SK-MEL-5 (cell line): ENCODE measurements around the gene CASS4. TPM values are rescaled to one million over a fixed set of nuclear protein-coding genes. Genes with fewer than 3 reads are reported as not detected.

ENCODE experiments used
- DNase-seq: peaks from one replicate; pipeline ENCODE4 v3.0.0-alpha.2; 2016; ENCODE audit warnings: low read depth, low spot score
- in situ Hi-C: cut with HindIII; loops from 2 replicates; pipeline ENCODE4 v1.10.0; 2016; ENCODE audit warnings: low sequenced_read_pairs, high pct_unique_total_duplicates, low pct_unique_long_range_greater_than_20kb
- small RNA-seq, 2 experiments: library from RNA; depleted of rRNA; stranded (forward); fragments of <200 nt; gene quantifications; one replicate each; pipeline ENCODE3, GENCODE V24; 2014
- total RNA-seq: library from RNA; depleted of rRNA; stranded (reverse); fragments of >200 nt; shearing (Covaris generic); gene quantifications from 2 replicates; pipeline ENCODE4 v1.2.3, GENCODE V29; 2014; rRNA removed

Gene CASS4
- total RNA-seq, 1 experiment from 2014 or later = not detected

DNA sequence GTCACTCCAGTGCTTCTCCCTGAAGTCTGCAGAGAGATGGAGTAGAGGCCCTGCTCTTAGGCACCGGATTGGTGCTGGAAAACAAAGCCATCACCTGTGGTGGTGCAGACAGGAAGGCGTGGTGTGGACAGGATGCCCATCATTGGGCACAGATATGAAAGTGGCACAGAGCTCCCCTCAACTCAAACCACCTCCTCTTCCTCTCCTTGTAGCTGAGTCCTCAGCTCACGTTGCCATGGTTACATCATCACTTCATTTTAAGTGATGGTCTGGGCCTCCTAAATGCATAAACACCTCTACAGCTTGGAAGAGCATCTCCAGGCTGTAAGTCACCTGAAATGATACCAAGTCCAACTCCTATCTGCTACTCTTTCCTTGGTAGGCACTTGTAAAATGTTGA, 48.4 kb downstream of the CASS4 start:
- DNase-seq = no peak
- in situ Hi-C loops = no loop called here

DNA sequence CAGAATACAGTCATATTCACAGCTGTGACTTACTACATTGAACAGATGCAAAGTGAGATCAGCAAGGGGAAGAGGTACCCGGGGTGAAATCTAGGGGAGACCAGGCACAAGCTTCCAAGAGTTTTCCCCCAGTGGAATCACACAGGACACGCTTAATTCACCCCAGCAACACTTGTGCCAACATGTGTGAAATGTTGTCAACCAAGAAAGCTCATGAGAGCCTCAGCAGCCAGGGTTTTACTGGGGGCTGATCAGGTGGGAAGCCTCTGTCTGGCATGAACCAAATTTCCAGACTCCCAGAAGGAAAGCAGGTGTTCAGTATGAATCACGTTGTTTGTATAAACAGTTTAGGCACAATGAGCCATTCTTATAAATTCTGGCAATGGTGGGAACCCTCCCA, 49.5 kb downstream of the CASS4 start:
- no peak for DNase-seq
- in situ Hi-C loops = no loop called here

DNA sequence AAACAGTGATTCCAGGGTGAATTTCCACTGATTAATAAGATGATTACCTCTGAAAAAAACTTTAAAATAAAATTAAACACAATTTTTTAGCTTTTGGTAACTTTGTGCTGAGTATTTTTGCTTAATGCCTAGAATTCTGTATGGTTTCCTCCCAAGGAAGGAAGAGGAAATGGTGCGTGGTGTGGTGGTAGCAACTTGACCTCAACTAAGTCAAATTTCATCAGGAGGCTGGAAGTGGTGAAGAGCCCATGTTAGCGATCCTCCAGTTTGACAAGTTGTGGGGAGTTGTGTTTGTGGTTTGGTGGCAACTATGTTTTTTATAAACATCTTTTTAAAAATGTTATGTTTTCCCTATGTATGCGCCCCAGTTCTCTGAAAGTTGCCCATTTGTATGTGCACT, 51.4 kb downstream of the CASS4 start:
- no peak for DNase-seq
- in situ Hi-C loops = no loop called here

DNA sequence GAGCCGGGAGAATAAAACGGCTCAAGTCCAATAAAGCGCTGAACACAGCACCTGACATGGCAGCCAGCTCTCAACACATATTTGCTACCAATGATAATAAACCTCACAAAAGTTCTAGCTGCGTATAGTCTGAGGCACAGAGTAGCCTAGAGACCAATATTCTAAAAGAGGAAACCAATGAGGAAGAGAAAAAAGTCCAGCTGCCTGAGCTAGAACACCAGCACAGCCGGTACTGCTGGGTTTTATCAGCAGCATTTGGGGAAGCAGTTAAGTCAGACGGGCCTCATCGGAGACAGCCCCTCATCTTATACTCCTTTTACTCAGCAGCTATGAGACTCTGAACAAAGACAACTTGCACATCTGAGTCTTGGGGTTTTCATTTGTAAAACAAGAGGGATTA, 53.9 kb downstream of the CASS4 start:
- DNase-seq = no peak
- in situ Hi-C loops = no loop called here

DNA sequence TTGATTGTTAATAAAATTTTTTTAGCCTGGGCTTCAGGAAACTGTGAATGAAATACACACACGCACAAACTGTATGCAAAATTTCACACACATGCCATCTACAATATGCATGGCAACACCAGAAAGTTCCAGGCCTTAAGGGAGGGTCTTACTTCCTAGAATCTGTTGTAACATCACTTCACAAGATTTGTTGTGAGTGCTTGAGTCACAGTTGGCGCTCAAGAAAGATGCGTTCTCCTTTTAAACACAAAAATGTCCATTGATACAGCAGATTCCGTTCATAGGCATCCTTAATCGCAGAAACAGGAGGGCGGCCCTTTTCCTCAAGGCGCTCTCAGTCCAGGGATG, 55.9 kb downstream of the CASS4 start:
- no peak for DNase-seq
- in situ Hi-C loops = no loop called here

DNA sequence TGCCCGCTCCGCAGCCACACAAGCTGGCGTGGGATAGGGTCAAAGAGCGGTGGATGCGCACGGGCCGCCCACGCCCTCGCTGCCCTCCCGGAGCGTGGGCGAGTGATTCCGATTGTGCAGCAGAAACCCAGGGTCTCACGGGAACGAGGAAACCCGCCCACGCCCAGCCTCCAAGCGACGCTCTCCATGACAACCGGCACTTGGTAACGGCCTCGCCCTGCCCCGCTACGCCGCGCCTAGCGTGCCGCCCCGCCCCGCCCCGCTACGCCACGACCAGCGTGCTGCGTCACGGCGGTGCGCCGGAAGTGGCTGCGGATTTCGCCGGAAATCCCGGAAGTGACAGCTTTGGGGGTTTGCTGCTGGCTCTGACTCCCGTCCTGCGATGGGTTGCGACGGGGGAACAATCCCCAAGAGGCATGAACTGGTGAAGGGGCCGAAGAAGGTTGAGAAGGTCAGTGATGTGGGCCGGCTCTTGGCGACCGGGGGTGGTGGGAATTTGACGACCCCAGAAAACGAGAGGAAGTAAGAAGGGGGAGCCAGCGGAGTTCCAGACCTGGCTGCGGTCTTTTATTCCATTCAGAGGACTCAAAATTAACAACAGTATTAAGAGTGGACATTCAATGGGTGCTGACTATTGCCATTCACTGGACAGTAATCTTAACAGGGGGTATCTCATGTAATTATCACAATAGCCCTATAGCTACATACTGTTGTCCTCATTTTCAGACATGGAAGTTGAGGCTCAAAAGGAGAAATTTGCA, 56.4 kb downstream of the CASS4 start, which contains the start of gene RTF2:
Gene RTF2, plus strand, starts transcription at position 312 of the 761 bp plus-strand sequence. Its CDS starts 71 bp downstream, at position 383.
- DNase-seq = peak; percentile 95
- in situ Hi-C loops = no loop called here

DNA sequence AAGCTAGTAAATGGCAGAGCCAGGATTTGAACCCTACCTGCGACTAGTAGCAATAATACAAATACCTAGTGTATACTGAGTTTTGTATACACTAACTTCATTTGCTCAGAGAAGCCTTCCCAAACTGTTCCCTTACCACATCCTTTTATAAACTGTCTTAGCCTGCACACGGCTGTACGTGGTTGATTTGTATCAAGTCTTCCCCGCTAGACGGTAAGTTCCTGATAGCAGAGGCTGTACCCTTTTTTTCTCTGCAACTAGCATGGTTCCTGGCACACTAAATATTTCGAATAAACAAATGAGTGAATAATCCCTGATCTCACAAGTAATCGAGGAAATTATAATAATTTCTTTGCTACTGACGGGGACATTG, 57.0 kb downstream of the CASS4 start:
- DNase-seq = no peak
- in situ Hi-C loops = no loop called here

DNA sequence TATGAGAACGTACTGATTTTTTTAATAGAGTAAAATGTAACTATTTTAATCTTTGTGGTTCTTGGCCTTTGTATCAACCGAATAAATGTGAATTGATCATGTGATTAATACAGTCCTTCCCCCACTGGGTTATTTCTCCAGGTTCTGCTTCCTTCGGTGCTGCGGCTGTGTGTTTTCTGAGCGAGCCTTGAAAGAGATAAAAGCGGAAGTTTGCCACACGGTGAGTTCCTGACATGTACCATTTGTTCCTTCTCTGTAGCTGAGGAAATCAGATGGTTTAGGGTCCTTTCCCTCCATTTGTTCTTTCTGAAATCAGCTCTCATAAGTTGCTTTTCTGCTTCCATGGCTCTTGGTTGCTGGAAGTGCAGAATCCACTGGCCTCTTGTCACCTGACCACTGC, 71.9 kb downstream of the CASS4 start:
- no peak for DNase-seq
- in situ Hi-C loops = no loop called here

DNA sequence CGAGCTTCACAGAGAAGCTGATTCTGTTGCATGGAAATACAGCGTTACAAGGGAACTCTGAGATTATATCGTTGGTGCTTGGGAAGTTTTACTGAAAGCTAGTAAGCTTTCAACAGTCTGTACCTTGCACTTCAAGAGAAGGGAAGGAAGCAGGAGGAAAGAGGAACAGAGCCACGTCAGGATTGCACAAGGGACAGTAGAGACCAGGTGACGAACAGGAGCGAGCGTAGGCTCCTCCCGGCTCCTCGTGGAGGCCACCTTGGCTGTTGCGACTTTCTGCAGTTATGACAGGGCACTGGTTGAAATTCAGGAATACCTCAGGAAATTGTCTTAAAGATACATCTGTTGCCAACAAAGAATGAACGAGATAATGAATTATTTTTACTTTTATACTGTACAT, 75.2 kb downstream of the CASS4 start:
- no peak for DNase-seq
- in situ Hi-C loops = no loop called here

DNA sequence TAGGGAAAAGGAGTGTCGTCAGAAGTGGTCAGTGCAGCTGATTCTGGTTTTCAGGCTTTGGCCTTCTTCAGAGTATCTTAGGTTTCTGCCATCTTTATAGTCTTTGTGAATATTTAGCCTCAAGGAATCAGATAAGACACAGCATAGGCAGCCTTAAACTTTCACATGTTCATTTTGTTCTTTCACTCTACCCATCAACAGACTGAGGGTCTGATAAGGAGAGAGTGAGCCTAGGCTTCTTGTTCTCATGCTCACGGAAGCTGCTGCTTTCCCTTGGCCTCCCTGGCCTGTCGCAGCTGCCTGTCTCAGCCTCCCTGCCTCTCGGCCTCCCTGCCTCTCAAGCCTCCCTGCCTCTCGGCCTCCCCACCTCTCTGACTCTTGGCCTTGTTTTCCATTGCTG, 76.5 kb downstream of the CASS4 start:
- no peak for DNase-seq
- in situ Hi-C loops = no loop called here

DNA sequence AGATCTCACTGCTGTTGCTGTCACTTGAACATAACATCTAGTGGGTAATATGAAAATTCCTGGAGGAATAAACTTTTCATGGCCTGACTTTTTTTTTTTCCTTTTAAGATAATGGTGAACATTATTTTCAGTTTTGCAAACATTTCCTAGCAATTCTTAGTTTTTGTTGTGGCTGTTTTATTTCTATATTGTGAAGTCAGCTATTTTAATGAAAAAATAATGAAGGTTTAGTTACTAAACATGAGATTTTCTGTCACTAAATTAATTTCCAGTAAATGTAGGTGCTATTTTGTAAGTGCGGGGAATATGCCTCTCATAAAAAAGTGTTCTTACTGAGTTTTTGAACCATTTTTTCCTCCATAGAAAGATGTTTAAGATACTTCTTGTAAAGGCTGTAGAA, 89.1 kb downstream of the CASS4 start:
- no peak for DNase-seq
- in situ Hi-C loops = no loop called here

DNA sequence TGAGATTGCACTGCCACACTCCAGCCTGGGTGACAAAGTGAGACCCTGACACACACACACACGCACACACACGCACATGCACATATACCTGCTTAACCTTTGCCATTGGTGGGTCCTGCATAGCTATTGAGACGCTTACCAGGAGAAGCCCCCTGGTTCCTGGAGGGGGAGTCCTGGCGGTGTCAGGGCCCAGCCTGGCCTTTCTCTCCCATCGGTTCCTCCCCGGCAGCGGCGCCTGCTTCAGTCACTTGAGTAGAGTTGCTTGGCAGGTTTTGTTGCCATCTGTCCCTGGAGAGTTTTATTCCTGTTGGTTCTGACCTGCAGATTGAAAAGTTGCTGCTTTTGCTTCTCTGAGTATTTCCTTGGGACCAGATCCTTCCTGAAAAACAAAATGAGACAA, 91.9 kb downstream of the CASS4 start:
- DNase-seq = no peak
- in situ Hi-C loops = no loop called here

DNA sequence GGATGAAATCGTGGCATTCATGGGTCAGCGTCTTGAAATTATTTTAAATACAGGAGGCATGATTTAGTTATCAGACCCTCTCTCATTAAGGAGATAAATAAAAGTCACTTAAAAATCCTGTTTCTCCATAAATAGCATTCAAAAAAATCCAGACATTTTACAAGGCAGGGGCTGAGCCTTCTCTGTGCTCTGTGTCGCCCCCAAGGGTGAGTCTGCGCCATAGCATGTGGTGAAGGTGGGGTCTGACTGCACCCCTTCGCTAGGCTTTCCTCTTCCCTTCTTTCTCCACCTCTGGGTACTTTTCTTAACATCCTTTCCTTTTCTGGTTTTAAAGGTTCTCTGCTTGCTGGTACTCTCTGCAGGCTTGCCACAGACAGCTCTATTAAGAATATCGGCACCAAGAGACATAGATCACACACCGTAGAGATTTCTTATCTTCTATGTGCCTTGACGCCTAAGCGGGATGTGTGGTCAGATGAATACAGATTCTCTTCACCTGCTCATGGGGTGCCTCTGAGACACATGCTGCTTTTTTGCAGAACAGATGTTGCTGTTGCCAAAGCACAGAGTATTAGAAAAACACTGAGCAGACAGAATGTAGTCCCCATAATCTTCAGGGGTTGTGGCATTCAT, 92.4 kb downstream of the CASS4 start:
- DNase-seq = peak; percentile 32
- in situ Hi-C loops = no loop called here

DNA sequence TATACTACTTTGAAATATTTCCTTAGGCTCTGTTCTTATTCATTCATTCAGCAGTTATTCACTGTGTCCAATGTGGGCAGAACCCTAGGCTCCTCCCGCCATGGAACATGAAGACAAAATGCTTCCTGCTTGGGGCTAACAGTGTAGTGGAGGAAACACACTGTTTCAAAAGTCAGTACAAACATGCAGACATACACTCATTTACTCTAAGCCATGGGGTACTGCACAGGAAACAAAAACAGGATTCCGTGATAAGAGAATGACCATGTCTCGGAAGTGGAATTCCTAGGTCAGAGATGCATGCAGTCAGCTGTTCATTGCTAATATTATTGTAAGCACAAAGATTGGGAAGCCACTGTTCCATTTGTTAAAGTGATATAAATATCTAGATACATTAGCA, 94.0 kb downstream of the CASS4 start:
- in situ Hi-C loops = no loop called here

More for the DNA sequence above, 94.0 kb downstream of the CASS4 start:
- no peak for DNase-seq

Small RNA genes within 50 kb of the gene (small RNA-seq; reads per million reads assigned to genes)
- gene RPL39P = 0 reads per million in 2 experiments

Other genes with a start within 250 kb of the CASS4 start
- not detected in 2 replicates for gene MC3R, start 163.5 kb upstream of the CASS4 start, total RNA-seq
- gene FAM210B, start 53.3 kb upstream of the CASS4 start, total RNA-seq = 186 and 201 TPM in 2 replicates
- 65.1 and 68.5 TPM in 2 replicates for gene AURKA, start 20.0 kb upstream of the CASS4 start, total RNA-seq
- gene CSTF1, start 19.6 kb upstream of the CASS4 start, total RNA-seq = 77.4 and 79.6 TPM in 2 replicates
- gene RTF2, start 56.4 kb downstream of the CASS4 start, total RNA-seq = 118 and 130 TPM in 2 replicates
- gene FAM209A, start 112.5 kb downstream of the CASS4 start, total RNA-seq = not detected in 2 replicates
- gene FAM209B, start 121.0 kb downstream of the CASS4 start, total RNA-seq = not detected in 2 replicates
- gene TFAP2C, start 217.0 kb downstream of the CASS4 start, total RNA-seq = 1.5 and 2.0 TPM in 2 replicates